MCF 10A (cell line): ENCODE measurements around the gene ULBP2. TPM values are rescaled to one million over a fixed set of nuclear protein-coding genes. Genes with fewer than 3 reads are reported as not detected.

Experiments
- BruUV-seq: library from RNA; stranded (reverse); fragments of 400-500 nt; replicated peaks from 2 replicates; lab custom pipeline; 2021; lab: Mats Ljungman, UMichigan
- CTCF ChIA-PET: fragments of 300-600 bp; sonication (Branson Sonifier 250); formaldehyde crosslinking; extraction: SDS; loops from one replicate; lab custom pipeline; 2021; ENCODE audit warnings: antibody characterized with exemption, inconsistent platforms; lab: Yijun Ruan, JAX
- POLR2A ChIA-PET: fragments of 300-600, 350-650 bp; sonication (Branson Sonifier 250); formaldehyde crosslinking; extraction: SDS; loops from one replicate; lab custom pipeline; 2020; ENCODE audit warnings: antibody characterized with exemption, inconsistent platforms; lab: Yijun Ruan, JAX
- DNase-seq: peaks from one replicate; pipeline ENCODE4 v3.0.0-alpha.2; 2018; ENCODE audit not compliant: unreplicated experiment
- H3K27ac Mint-ChIP-seq: one replicate; pipeline ENCODE4 v1.8.0; 2022; ENCODE audit warnings: mild to moderate bottlenecking, low read depth, mixed read lengths; ENCODE audit not compliant: unreplicated experiment
- H3K27me3 Mint-ChIP-seq: one replicate; pipeline ENCODE4 v1.8.0; 2022; ENCODE audit warnings: mixed read lengths; ENCODE audit not compliant: insufficient read depth, unreplicated experiment
- H3K36me3 Mint-ChIP-seq: one replicate; pipeline ENCODE4 v1.8.0; 2022; ENCODE audit warnings: mild to moderate bottlenecking, moderate library complexity, mixed read lengths; ENCODE audit not compliant: insufficient read depth, unreplicated experiment
- H3K4me1 Mint-ChIP-seq: one replicate; pipeline ENCODE4 v1.8.0; 2022; ENCODE audit warnings: mixed read lengths; ENCODE audit not compliant: insufficient read depth, unreplicated experiment
- H3K4me3 Mint-ChIP-seq: one replicate; pipeline ENCODE4 v1.8.0; 2022; ENCODE audit warnings: mild to moderate bottlenecking, moderate library complexity, mixed read lengths; ENCODE audit not compliant: unreplicated experiment
- H3K9me3 Mint-ChIP-seq: one replicate; pipeline ENCODE4 v1.8.0; 2022; ENCODE audit warnings: mixed read lengths; ENCODE audit not compliant: unreplicated experiment
- intact Hi-C: fragments of 100-400 bp; cut with micrococcal nuclease; formaldehyde crosslinking; loops from 2 replicates; pipeline ENCODE4 v1.14.1; 2022
- total RNA-seq: library from RNA; stranded (reverse); gene quantifications from 2 replicates; pipeline ENCODE4 v1.2.3, GENCODE V29; 2022
- TF ChIP-seq, protein P1 (sequence below): fragments of 200-600 bp; IDR thresholded peaks from one replicate; pipeline ENCODE4 v1.8.0; 2022; ENCODE audit warnings: antibody characterized with exemption, mild to moderate bottlenecking; ENCODE audit not compliant: unreplicated experiment

The ULBP2 gene
- total RNA-seq, 1 experiment from 2014 or later = 3.1 TPM

- H3K27me3 Mint-ChIP-seq = no peaks in the 10 kb centered on the region
- H3K4me3 Mint-ChIP-seq = peak overlapping the region; percentile 41
- POLR2A ChIA-PET = interaction anchor here (0.9 to 3.5 kb wide), 12 partner anchors 9 to 178 kb away, joined by 3 to 37 read pairs (median 6); partner anchors contain the start of genes LATS1 and PCMT1
- DNase-seq = peak; percentile 43
- CTCF ChIA-PET = interaction anchor here (0.7 to 1.4 kb wide), 5 partner anchors 9 to 179 kb away, joined by 3 to 4 read pairs (median 4); partner anchors contain the start of gene LATS1
- H3K9me3 Mint-ChIP-seq = no peaks in the 10 kb centered on the region
- H3K27ac Mint-ChIP-seq = peak overlapping the region; percentile 85
- no peaks in the 10 kb centered on the region for H3K36me3 Mint-ChIP-seq
- intact Hi-C loops = loop anchor here (2.0 kb wide), 1 partner anchor 32 kb away; the partner anchor contains the start of gene LRP11
- TF ChIP-seq, protein P1, sequence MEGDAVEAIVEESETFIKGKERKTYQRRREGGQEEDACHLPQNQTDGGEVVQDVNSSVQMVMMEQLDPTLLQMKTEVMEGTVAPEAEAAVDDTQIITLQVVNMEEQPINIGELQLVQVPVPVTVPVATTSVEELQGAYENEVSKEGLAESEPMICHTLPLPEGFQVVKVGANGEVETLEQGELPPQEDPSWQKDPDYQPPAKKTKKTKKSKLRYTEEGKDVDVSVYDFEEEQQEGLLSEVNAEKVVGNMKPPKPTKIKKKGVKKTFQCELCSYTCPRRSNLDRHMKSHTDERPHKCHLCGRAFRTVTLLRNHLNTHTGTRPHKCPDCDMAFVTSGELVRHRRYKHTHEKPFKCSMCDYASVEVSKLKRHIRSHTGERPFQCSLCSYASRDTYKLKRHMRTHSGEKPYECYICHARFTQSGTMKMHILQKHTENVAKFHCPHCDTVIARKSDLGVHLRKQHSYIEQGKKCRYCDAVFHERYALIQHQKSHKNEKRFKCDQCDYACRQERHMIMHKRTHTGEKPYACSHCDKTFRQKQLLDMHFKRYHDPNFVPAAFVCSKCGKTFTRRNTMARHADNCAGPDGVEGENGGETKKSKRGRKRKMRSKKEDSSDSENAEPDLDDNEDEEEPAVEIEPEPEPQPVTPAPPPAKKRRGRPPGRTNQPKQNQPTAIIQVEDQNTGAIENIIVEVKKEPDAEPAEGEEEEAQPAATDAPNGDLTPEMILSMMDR = no peak
- peaks cover 64% of the 10 kb centered on the region for H3K4me1 Mint-ChIP-seq
- BruUV-seq = no TSS peak
These were observed 45.3 kb upstream of the ULBP2 start for GRCh38 chr6:149896491-149896890.

DNA sequence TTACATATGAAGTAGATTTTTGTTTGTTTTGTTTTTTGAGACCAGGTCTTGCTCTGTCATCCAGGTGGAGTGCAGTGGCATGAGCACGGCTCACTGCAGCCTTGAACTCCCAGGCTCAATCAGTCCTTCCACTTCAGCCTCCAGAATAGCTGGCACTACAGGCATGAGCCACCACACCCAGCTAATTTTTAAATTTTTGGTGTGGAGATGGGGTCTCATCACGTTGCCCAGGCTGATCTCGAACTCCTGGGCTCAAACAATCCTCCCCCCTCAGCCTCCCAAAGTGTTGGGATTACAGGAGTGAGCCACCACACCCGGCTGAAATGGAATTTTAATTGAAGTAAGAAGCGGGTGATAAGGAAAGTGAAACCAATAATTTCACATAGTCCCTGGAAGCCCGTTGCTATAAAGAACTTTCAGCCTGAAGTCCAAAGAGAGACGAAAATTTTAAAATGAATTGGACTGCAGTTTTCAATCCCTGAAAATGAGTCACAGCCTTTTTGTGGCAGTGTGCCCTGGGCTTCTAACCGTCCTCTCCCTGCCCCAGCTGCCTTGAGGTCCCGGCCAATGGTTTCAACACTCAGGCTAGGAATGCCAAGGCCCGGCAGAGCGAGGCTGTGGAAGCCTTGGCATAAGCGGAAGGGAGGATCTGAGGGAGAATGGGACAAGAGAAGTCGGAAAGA is 44.7 kb upstream of the ULBP2 start:
- BruUV-seq = no TSS peak
- H3K27me3 Mint-ChIP-seq = no peaks in the 10 kb centered on the region
- H3K27ac Mint-ChIP-seq = peak overlapping the region; percentile 85
- ChIA-PET CTCF (interaction anchor here (0.6 to 1.3 kb wide), 7 partner anchors 10 to 180 kb away, joined by 3 to 5 read pairs (median 4); partner anchors contain the start of gene LATS1), POLR2A (interaction anchor here (0.6 to 3.5 kb wide), 16 partner anchors 10 to 402 kb away, joined by 3 to 37 read pairs (median 5); partner anchors contain the start of genes LATS1 and PCMT1)
- no peaks in the 10 kb centered on the region for H3K36me3 Mint-ChIP-seq
- TF ChIP-seq, protein P1 = no peak
- peak overlapping the region; percentile 41 for H3K4me3 Mint-ChIP-seq
- intact Hi-C loops = loop anchor here (1.0 to 2.0 kb wide), 2 partner anchors 9 to 32 kb away; partner anchors contain the start of gene LRP11
- peaks cover 63% of the 10 kb centered on the region for H3K4me1 Mint-ChIP-seq
- H3K9me3 Mint-ChIP-seq = no peaks in the 10 kb centered on the region
- peak; percentile 97 for DNase-seq

- BruUV-seq = no TSS peak
- no peaks in the 10 kb centered on the region for H3K9me3 Mint-ChIP-seq
- H3K27me3 Mint-ChIP-seq = no peaks in the 10 kb centered on the region
- H3K4me1 Mint-ChIP-seq = peaks cover 63% of the 10 kb centered on the region
- H3K36me3 Mint-ChIP-seq = no peaks in the 10 kb centered on the region
- TF ChIP-seq, protein P1 = no peak
- CTCF ChIA-PET = interaction anchor here (0.6 to 1.0 kb wide), 5 partner anchors 9 to 153 kb away, joined by 3 to 4 read pairs (median 4); no protein-coding TSS in a partner anchor
- DNase-seq = peak; percentile 24
- H3K27ac Mint-ChIP-seq = peak within 1 kb of the TSS; percentile 85
- intact Hi-C loops = loop anchor here (1.0 to 2.0 kb wide), 2 partner anchors 10 to 33 kb away; partner anchors contain the start of gene LRP11
- POLR2A ChIA-PET = interaction anchor here (1.0 to 4.0 kb wide), 7 partner anchors 11 to 151 kb away, joined by 3 to 37 read pairs (median 4); no protein-coding TSS in a partner anchor
- H3K4me3 Mint-ChIP-seq = peak within 1 kb of the TSS; percentile 41
These were observed 43.7 kb upstream of the ULBP2 start, which contains the start of gene RAET1E for GRCh38 chr6:149897855-149898744. TSS of gene RAET1E (minus strand) at chr6:149898113. CDS start at chr6:149890901, 7,212 bp downstream.
